Karpas-422 (cell line): ENCODE measurements around the gene GATA2. TPM values are rescaled to one million over a fixed set of nuclear protein-coding genes. Genes with fewer than 3 reads are reported as not detected.

Experiments used
- DNase-seq: peaks from one replicate; pipeline ENCODE4 v3.0.0-alpha.2; 2015
- H2AFZ ChIP-seq: fragments of 200-600 bp; sonication (generic); 2 replicates; pipeline ENCODE4 v1.6.1; 2014; ENCODE audit warnings: antibody characterized with exemption, low read length, mixed read lengths
- H3K27ac ChIP-seq: fragments of 200-600 bp; sonication (generic); 2 replicates; pipeline ENCODE4 v1.5.1; 2014; ENCODE audit warnings: mild to moderate bottlenecking, low read length, moderate library complexity
- H3K27me3 ChIP-seq: fragments of 200-600 bp; sonication (generic); 2 replicates; pipeline ENCODE4 v1.6.1; 2014; ENCODE audit warnings: low read length, mixed read lengths
- H3K36me3 ChIP-seq: fragments of 200-600 bp; sonication (generic); 2 replicates; pipeline ENCODE4 v1.6.1; 2014; ENCODE audit warnings: low read length, mixed read lengths; ENCODE audit not compliant: insufficient read depth
- H3K4me1 ChIP-seq: fragments of 200-600 bp; sonication (generic); 2 replicates; pipeline ENCODE4 v1.6.1; 2014; ENCODE audit warnings: mild to moderate bottlenecking, low read length, mixed read lengths
- H3K4me2 ChIP-seq: fragments of 200-600 bp; sonication (generic); 2 replicates; pipeline ENCODE4 v1.6.1; 2014; ENCODE audit warnings: low read length, low read depth, mild to moderate bottlenecking; ENCODE audit not compliant: poor library complexity, severe bottlenecking
- H3K4me3 ChIP-seq: fragments of 200-600 bp; sonication (generic); 2 replicates; pipeline ENCODE4 v1.5.1; 2014; ENCODE audit warnings: mild to moderate bottlenecking, antibody characterized with exemption, low read length, mixed read lengths
- H3K79me2 ChIP-seq: fragments of 200-600 bp; sonication (generic); 2 replicates; pipeline ENCODE4 v1.6.1; 2014; ENCODE audit warnings: mild to moderate bottlenecking, low read length, mixed read lengths
- H3K9ac ChIP-seq: fragments of 200-600 bp; sonication (generic); 2 replicates; pipeline ENCODE4 v1.6.0; 2014; ENCODE audit warnings: low read length
- H3K9me2 ChIP-seq: fragments of 200-600 bp; sonication (generic), shearing (Covaris generic); replicated peaks from 2 replicates; pipeline ENCODE4 v1.6.0; 2014; ENCODE audit warnings: mild to moderate bottlenecking, low read length, moderate library complexity; ENCODE audit not compliant: insufficient read depth
- H3K9me3 ChIP-seq: fragments of 300-700, 200-600 bp; sonication (generic); 2 replicates; pipeline ENCODE4 v1.6.1; 2014; ENCODE audit warnings: low read length, mixed read lengths
- H4K20me1 ChIP-seq: fragments of 200-600 bp; sonication (generic); 2 replicates; pipeline ENCODE4 v1.6.1; 2014; ENCODE audit warnings: mild to moderate bottlenecking, antibody characterized with exemption, low read length, low read depth; ENCODE audit not compliant: insufficient read depth
- total RNA-seq: library from RNA; depleted of rRNA; stranded (reverse); fragments of >200 nt; shearing (Covaris generic); gene quantifications from 2 replicates; pipeline ENCODE4 v1.2.3, GENCODE V29; 2014; ENCODE audit warnings: low replicate concordance

The GATA2 gene
- total RNA-seq, 1 experiment from 2014 or later: not detected

DNA sequence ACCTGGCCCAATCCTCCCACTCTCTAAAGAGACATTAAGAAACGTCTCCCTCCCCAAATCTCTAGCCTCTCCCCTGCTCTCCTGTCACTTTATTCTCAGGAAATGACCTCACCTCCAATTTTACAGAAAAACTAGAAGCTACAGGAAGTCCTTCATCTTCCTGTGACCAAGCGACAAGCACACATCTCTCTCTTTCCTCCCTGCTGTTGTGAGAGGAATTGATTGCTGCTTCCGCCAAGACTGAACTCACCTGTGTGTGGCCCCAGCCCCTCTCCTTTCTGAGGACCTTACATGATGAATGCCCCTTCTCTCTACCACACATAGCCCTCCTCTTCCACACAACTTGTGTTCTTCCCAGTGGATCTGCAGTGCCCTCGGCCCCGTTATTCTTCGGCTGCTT, 44.5 kb downstream of the GATA2 start:
- Histone ChIP-seq H3K4me2 (no peak overlapping the region), H3K4me1 (no peaks in the 10 kb centered on the region), H3K27ac (no peak overlapping the region), H2AFZ (no peak overlapping the region), H4K20me1 (no peaks in the 10 kb centered on the region), H3K9ac (no peak overlapping the region), H3K27me3 (no peaks in the 10 kb centered on the region), H3K79me2 (no peaks in the 10 kb centered on the region), H3K4me3 (no peak overlapping the region), H3K9me2 (no peaks in the 10 kb centered on the region), H3K9me3 (no peaks in the 10 kb centered on the region), H3K36me3 (no peaks in the 10 kb centered on the region)
- no peak for DNase-seq

DNA sequence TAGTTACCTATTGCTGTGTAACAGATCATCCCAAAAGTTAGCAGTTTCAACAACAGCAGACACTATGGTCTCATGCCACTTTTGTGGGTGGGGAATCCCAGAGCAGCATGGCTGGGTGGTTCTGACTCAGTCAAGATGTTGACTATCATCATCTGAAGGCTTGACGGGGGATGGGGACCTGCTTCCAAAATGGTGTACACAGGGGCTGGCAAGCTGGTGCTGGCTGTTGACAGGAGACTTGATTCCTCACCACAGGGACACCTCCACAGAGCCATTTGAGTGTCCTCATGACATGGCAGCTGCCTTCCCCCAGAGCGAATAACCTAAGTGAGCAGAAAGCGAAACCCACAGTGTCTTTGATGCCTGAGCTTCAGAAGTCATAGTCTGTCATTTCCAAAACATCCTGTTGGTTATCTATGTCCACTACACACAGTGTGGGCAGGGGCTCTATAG, 45.4 kb downstream of the GATA2 start:
- H3K27ac ChIP-seq: no peak overlapping the region
- no peak overlapping the region for H2AFZ ChIP-seq
- H3K27me3 ChIP-seq: no peaks in the 10 kb centered on the region
- no peaks in the 10 kb centered on the region for H3K9me2 ChIP-seq
- no peaks in the 10 kb centered on the region for H3K36me3 ChIP-seq
- H3K9me3 ChIP-seq: no peaks in the 10 kb centered on the region
- H3K4me3 ChIP-seq: no peak overlapping the region
- DNase-seq: no peak
- no peak overlapping the region for H3K9ac ChIP-seq
- no peaks in the 10 kb centered on the region for H4K20me1 ChIP-seq
- no peak overlapping the region for H3K4me2 ChIP-seq
- H3K79me2 ChIP-seq: no peaks in the 10 kb centered on the region
- no peaks in the 10 kb centered on the region for H3K4me1 ChIP-seq

DNA sequence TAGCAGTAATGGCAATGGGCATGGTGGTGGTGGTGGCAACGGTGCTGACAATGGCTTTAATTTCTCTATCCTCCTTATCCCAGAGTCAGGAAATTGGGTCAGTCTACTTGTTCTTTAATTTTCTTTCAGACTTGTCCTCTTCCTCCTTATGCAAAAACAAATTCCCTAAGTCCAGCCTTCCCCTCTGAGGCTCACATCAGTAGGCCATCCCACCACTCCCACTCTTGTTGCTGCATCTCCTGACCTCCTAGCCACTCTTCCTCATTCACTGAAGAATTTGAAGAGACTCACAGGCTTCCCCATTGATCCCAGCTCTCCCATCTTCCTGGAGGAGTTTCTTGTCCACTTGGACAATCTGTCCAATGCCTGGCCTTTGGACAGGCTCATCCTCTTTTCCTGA, 46.2 kb downstream of the GATA2 start:
- no peak for DNase-seq
- Histone ChIP-seq H3K36me3 (no peaks in the 10 kb centered on the region), H3K27ac (no peak overlapping the region), H3K27me3 (no peaks in the 10 kb centered on the region), H3K9ac (no peak overlapping the region), H3K4me3 (no peak overlapping the region), H3K79me2 (no peaks in the 10 kb centered on the region), H3K4me2 (no peak overlapping the region), H3K9me3 (no peaks in the 10 kb centered on the region), H3K4me1 (no peaks in the 10 kb centered on the region), H3K9me2 (no peaks in the 10 kb centered on the region), H2AFZ (no peak overlapping the region), H4K20me1 (no peaks in the 10 kb centered on the region)

DNA sequence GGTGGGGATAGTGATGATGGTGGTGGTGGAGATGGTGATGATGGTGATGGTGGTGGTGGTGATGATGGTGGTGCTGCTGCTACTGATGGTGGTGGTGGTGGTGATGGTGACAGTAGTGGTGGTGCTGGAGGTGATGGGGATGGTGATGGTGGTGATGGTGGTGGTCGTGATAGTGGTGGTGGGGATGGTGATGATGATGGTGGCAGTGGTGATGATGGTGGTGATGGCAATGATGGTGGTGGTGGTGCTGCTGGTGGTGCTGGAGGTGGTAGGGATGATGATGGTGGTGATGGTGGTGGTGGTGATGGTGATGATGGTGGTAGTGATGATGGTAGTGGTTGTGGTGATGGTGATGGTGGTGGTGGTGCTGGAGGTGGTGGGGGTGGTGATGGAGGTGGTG, 47.6 kb downstream of the GATA2 start:
- no peak for DNase-seq
- Histone ChIP-seq H3K36me3 (no peaks in the 10 kb centered on the region), H3K4me3 (no peak overlapping the region), H3K4me2 (no peak overlapping the region), H3K27me3 (no peaks in the 10 kb centered on the region), H3K79me2 (no peaks in the 10 kb centered on the region), H2AFZ (no peak overlapping the region), H3K9me3 (no peaks in the 10 kb centered on the region), H3K4me1 (no peaks in the 10 kb centered on the region), H3K9me2 (no peaks in the 10 kb centered on the region), H3K9ac (no peak overlapping the region), H4K20me1 (no peaks in the 10 kb centered on the region), H3K27ac (no peak overlapping the region)

DNA sequence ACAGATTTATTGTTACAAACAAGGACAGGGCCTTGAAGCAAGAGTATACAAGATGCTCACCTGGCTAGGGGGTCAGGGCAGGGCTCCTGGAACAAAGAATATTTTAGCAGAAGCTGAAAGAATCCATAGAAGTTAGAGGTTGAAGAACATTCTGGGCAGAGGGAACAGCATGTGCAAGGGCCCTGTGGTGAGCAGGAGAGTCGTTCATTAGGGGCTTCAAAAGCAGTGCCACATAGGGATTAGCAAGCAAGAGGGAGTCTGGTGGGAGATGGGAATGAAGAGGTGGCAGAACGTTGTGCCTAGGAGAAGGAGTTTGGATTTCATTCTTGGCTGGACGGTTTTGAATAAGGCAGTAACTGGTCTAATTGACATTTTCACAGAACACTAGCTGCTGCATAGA, 49.2 kb downstream of the GATA2 start:
- DNase-seq: no peak
- no peaks in the 10 kb centered on the region; the same call in 1 of the 2 replicates for H4K20me1 ChIP-seq
- H3K4me1 ChIP-seq: no peaks in the 10 kb centered on the region
- no peak overlapping the region for H3K9ac ChIP-seq
- no peak overlapping the region for H2AFZ ChIP-seq
- no peaks in the 10 kb centered on the region for H3K79me2 ChIP-seq
- H3K4me3 ChIP-seq: no peak overlapping the region
- H3K36me3 ChIP-seq: no peaks in the 10 kb centered on the region
- no peak overlapping the region for H3K4me2 ChIP-seq
- H3K27me3 ChIP-seq: no peaks in the 10 kb centered on the region
- no peaks in the 10 kb centered on the region for H3K9me3 ChIP-seq
- H3K9me2 ChIP-seq: no peaks in the 10 kb centered on the region
- no peak overlapping the region for H3K27ac ChIP-seq

DNA sequence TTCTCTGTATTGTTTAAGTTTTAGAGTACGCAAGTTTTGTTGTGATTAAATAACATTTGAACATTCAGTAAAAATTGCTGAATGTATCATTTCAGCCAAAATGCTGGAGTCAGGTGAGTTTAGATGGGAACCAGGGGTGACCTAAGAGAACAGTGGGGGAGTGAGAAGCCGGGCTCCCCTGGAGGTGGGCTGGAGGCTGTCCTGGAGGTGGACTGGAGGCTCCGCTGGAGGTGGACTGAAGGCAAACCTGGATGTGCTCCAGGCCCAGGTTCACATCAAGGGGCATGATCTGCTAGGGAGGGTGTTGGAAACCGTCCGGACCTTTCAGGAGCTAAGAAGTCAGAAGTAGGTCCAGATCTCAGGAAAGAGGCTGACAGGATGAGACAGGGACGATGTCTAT, 50.1 kb downstream of the GATA2 start:
- H3K79me2 ChIP-seq: no peaks in the 10 kb centered on the region
- H3K9me3 ChIP-seq: no peaks in the 10 kb centered on the region
- no peak overlapping the region for H3K9ac ChIP-seq
- no peak for DNase-seq
- H3K4me2 ChIP-seq: no peak overlapping the region
- H3K4me1 ChIP-seq: no peaks in the 10 kb centered on the region
- H2AFZ ChIP-seq: no peak overlapping the region
- H3K4me3 ChIP-seq: no peak overlapping the region
- no peaks in the 10 kb centered on the region for H3K9me2 ChIP-seq
- no peaks in the 10 kb centered on the region for H3K27me3 ChIP-seq
- no peak overlapping the region for H3K27ac ChIP-seq
- no peaks in the 10 kb centered on the region; the same call in 1 of the 2 replicates for H4K20me1 ChIP-seq
- no peaks in the 10 kb centered on the region for H3K36me3 ChIP-seq

DNA sequence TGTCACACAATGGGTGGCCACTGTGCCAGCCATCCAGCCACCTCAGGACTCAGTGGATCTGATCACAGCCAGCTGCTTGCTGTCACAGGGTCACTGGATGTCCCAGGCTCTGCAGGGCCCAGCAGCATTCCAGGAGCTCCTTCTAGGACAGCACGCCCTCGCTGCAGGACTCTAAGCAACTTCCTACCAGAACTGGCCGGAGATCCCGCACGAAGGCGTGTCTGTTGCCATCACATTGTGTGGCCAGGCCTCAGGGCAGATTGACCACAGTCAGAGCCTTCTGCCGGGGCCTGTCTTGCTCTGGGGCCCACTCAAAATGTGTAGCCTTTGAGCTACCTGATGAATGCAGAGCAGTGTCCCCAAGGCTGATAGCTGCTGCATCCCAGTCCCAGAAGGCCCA, 50.9 kb downstream of the GATA2 start:
- Histone ChIP-seq H3K79me2 (no peaks in the 10 kb centered on the region), H3K9me2 (no peaks in the 10 kb centered on the region), H3K4me2 (no peak overlapping the region), H3K4me1 (no peaks in the 10 kb centered on the region), H4K20me1 (no peaks in the 10 kb centered on the region; the same call in 1 of the 2 replicates), H3K36me3 (no peaks in the 10 kb centered on the region), H3K9me3 (no peaks in the 10 kb centered on the region), H3K27me3 (no peaks in the 10 kb centered on the region), H3K9ac (no peak overlapping the region), H3K27ac (no peak overlapping the region), H3K4me3 (no peak overlapping the region), H2AFZ (no peak overlapping the region)
- DNase-seq: no peak

DNA sequence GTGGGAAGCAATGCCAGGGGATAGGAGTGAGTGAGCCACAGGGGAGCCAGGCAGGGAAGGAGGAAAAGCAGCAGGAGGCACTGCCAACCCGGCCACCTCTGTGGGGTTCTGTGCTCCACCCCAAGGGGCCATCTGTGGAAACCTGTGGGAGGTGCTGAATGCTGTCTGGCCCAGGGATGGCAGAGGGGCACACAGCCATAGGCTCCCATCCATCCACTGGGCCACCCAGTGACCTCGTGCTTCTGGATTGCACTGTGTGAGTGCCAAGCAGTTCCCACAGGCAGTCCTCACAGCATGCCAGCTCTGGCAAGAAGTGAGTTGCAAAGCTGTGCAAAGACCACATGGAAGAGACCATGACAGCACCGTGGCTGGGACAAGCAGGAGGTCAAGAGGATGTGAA, 53.8 kb downstream of the GATA2 start:
- Histone ChIP-seq H3K27ac (no peak overlapping the region), H3K9me2 (no peaks in the 10 kb centered on the region), H2AFZ (no peak overlapping the region), H4K20me1 (no peaks in the 10 kb centered on the region; the same call in 1 of the 2 replicates), H3K4me2 (no peak overlapping the region), H3K36me3 (no peaks in the 10 kb centered on the region), H3K79me2 (no peaks in the 10 kb centered on the region), H3K9me3 (no peaks in the 10 kb centered on the region), H3K27me3 (no peaks in the 10 kb centered on the region), H3K4me3 (no peak overlapping the region), H3K4me1 (no peaks in the 10 kb centered on the region), H3K9ac (no peak overlapping the region)
- no peak for DNase-seq
